HepG2 (cell line): ENCODE results near the gene FCHO1. TPM values are rescaled to one million over a fixed set of nuclear protein-coding genes. Genes with fewer than 3 reads are reported as not detected.
A peak's percentile ranks its signal among the peaks of the same experiment; 100 is the strongest.

Source experiments
- FOSL2 ChIP-seq: sonication (generic); formaldehyde crosslinking; IDR thresholded peaks from 2 replicates; pipeline ENCODE4 v1.4.0; 2020; ENCODE audit warnings: missing genetic modification reagents
- GLI4 ChIP-seq: sonication (generic); formaldehyde crosslinking; IDR thresholded peaks from 2 replicates; pipeline ENCODE4 v1.5.1; 2020; ENCODE audit warnings: missing genetic modification reagents, mild to moderate bottlenecking, moderate library complexity, borderline replicate concordance
- KDM4B ChIP-seq: sonication (generic); formaldehyde crosslinking; IDR thresholded peaks from 2 replicates; pipeline ENCODE4 v1.4.0; 2020; ENCODE audit warnings: missing genetic modification reagents
- SSRP1 ChIP-seq: IDR thresholded peaks from 2 replicates; pipeline ENCODE4 v1.6.1; 2016; ENCODE audit warnings: control low read depth
- SUZ12 ChIP-seq: fragments of 150-350 bp; IDR thresholded peaks from 2 replicates; pipeline ENCODE4 v1.6.1; 2014; ENCODE audit warnings: low read depth, low read length
- TEAD2 ChIP-seq: sonication (generic); formaldehyde crosslinking; IDR thresholded peaks from 2 replicates; pipeline ENCODE4 v1.9.0; 2021; ENCODE audit warnings: missing genetic modification reagents
- ZFP62 ChIP-seq: sonication (generic); formaldehyde crosslinking; IDR thresholded peaks from 2 replicates; pipeline ENCODE4 v1.4.0; 2020; ENCODE audit warnings: missing genetic modification reagents
- ZNF12 ChIP-seq: sonication (generic); formaldehyde crosslinking; IDR thresholded peaks from 2 replicates; pipeline ENCODE4 v1.5.0; 2020; ENCODE audit warnings: missing genetic modification reagents
- ZNF205 ChIP-seq: IDR thresholded peaks from 2 replicates; pipeline ENCODE4 v1.6.1; 2018; ENCODE audit warnings: missing biosample characterization, missing genetic modification reagents
- ZNF274 ChIP-seq: sonication (generic); formaldehyde crosslinking; IDR thresholded peaks from 2 replicates; pipeline ENCODE4 v1.5.1; 2020; ENCODE audit warnings: mild to moderate bottlenecking, missing genetic modification reagents
- ZNF619 ChIP-seq: sonication (generic); formaldehyde crosslinking; IDR thresholded peaks from 2 replicates; pipeline ENCODE4 v1.4.0; 2020; ENCODE audit warnings: mild to moderate bottlenecking, missing genetic modification reagents
- ZNF777 ChIP-seq: sonication (generic); formaldehyde crosslinking; IDR thresholded peaks from 2 replicates; pipeline ENCODE4 v1.4.0; 2020; ENCODE audit warnings: missing genetic modification reagents
- polyA plus RNA-seq, 8 experiments: library from polyadenylated mRNA; depleted of rRNA in 3 of 8; stranded (reverse) in 7 of 8; unstranded in 1 of 8; fragments of >200 nt; fragmentation: Illumina TruSeq in 4 of 8; extraction: Trizol in 4 of 8; gene quantifications; 2 replicates each; pipeline versions ENCODE4 v1.2.1 to v1.2.3, GENCODE V29; 2011 to 2016; ENCODE audit warnings: low read depth in 4 of 8, missing spikeins in 1 of 8, mixed read lengths in 1 of 8; ENCODE audit not compliant: insufficient read depth in 1 of 8
- total RNA-seq, 5 experiments: library from RNA; depleted of rRNA; stranded (reverse); fragments of >200 nt; fragmentation: Illumina TruSeq; extraction: Trizol; gene quantifications; 2 replicates each; pipeline ENCODE4 v1.2.3, GENCODE V29; 2016; ENCODE audit warnings: low read depth in 1 of 5
- TF ChIP-seq, protein P1 (sequence below): sonication (generic); formaldehyde crosslinking; IDR thresholded peaks from 2 replicates; pipeline ENCODE4 v1.5.0; 2020; ENCODE audit warnings: missing genetic modification reagents, mild to moderate bottlenecking, borderline replicate concordance
- TF ChIP-seq, protein P2 (sequence below): fragments of 450-650 bp; IDR thresholded peaks from 2 replicates; pipeline ENCODE4 v1.6.1; 2017
- TF ChIP-seq, protein P3 (sequence below): sonication (generic); formaldehyde crosslinking; IDR thresholded peaks from 2 replicates; pipeline ENCODE4 v1.8.1; 2023; ENCODE audit warnings: mild to moderate bottlenecking, missing genetic modification reagents, borderline replicate concordance
- TF ChIP-seq, protein P4 (sequence below): sonication (generic); formaldehyde crosslinking; IDR thresholded peaks from 2 replicates; pipeline ENCODE4 v1.4.0; 2020; ENCODE audit warnings: missing genetic modification reagents
- TF ChIP-seq, protein P5 (sequence below): IDR thresholded peaks from 2 replicates; pipeline ENCODE4 v1.6.1; 2016
- TF ChIP-seq, protein P6 (sequence below), 2 experiments: sonication (generic) in 1 of 2; formaldehyde crosslinking in 1 of 2; IDR thresholded peaks; 2 replicates each; pipeline versions ENCODE4 v1.5.1 to v1.6.1; 2011 to 2020; ENCODE audit warnings: borderline replicate concordance in 1 of 2, low read depth in 1 of 2, low read length in 1 of 2, mild to moderate bottlenecking in 1 of 2, missing genetic modification reagents in 1 of 2, moderate library complexity in 1 of 2
- TF ChIP-seq, protein P7 (sequence below): sonication (generic); formaldehyde crosslinking; IDR thresholded peaks from 2 replicates; pipeline ENCODE4 v1.8.1; 2022; ENCODE audit warnings: low read depth, mild to moderate bottlenecking, missing genetic modification reagents

The FCHO1 gene
- total and polyA plus RNA-seq, 2 of the 13 experiments (the other 11 are each of a cell fraction or from before 2014, with no cell fraction given), result 1.3 to 3.1 TPM

DNA sequence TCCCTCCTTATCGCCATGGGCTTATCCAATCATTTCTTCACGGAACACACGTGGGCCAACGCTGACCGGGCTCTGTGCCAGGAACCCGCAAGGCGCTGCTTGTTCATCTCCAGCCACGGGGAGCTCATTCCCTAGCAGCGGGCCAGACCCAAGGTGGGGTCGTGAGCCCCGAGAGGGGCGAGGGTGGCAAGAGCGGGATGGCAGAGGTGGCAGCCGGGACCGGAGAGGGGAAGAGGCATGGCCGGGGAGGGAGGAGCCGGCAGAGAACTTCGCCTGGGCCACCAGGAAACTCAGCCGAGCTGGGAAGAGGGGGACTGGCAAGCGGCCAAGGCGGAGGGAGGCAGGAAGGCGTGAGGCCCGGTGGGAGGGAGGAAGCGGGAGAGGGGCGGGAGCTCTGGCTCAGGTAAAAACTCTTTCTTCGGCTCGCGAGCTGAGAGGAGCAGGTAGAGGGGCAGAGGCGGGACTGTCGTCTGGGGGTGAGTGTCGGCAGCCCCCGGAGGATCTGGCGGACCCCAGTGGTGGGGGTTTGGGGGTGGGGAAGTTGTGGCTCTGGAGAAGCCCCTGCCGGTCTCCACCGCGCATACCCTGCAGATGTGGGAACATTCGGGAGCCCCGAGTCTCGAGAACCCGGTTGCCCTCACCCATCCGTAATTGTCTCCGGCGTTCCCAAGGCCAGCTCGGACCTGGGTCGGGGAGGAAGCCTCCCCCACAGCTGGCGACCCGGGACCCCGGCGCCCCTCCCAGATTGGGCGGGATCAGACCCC is 43.6 kb downstream of the FCHO1 start, which contains the start of gene B3GNT3 (continued):
- no peak for TF ChIP-seq TEAD2 (CRISPR knock-in tag)
- TF ChIP-seq SUZ12, result no peak
- no peak; the same call in 1 of the 2 replicates for TF ChIP-seq FOSL2 (CRISPR knock-in tag)
- TF ChIP-seq, protein P1, sequence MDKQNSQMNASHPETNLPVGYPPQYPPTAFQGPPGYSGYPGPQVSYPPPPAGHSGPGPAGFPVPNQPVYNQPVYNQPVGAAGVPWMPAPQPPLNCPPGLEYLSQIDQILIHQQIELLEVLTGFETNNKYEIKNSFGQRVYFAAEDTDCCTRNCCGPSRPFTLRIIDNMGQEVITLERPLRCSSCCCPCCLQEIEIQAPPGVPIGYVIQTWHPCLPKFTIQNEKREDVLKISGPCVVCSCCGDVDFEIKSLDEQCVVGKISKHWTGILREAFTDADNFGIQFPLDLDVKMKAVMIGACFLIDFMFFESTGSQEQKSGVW (CRISPR knock-in tag), result no peak
- TF ChIP-seq, protein P2, sequence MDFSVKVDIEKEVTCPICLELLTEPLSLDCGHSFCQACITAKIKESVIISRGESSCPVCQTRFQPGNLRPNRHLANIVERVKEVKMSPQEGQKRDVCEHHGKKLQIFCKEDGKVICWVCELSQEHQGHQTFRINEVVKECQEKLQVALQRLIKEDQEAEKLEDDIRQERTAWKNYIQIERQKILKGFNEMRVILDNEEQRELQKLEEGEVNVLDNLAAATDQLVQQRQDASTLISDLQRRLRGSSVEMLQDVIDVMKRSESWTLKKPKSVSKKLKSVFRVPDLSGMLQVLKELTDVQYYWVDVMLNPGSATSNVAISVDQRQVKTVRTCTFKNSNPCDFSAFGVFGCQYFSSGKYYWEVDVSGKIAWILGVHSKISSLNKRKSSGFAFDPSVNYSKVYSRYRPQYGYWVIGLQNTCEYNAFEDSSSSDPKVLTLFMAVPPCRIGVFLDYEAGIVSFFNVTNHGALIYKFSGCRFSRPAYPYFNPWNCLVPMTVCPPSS, result no peak
- TF ChIP-seq, protein P3, sequence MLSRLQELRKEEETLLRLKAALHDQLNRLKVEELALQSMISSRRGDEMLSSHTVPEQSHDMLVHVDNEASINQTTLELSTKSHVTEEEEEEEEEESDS (CRISPR knock-in tag), result no peak
- no peak for TF ChIP-seq ZNF12 (CRISPR knock-in tag)
- TF ChIP-seq, protein P4, sequence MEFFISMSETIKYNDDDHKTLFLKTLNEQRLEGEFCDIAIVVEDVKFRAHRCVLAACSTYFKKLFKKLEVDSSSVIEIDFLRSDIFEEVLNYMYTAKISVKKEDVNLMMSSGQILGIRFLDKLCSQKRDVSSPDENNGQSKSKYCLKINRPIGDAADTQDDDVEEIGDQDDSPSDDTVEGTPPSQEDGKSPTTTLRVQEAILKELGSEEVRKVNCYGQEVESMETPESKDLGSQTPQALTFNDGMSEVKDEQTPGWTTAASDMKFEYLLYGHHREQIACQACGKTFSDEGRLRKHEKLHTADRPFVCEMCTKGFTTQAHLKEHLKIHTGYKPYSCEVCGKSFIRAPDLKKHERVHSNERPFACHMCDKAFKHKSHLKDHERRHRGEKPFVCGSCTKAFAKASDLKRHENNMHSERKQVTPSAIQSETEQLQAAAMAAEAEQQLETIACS (CRISPR knock-in tag), result no peak
- no peak for TF ChIP-seq ZNF205 (CRISPR knock-in tag)
- TF ChIP-seq ZNF619 (CRISPR knock-in tag), result no peak
- TF ChIP-seq ZFP62 (CRISPR knock-in tag), result no peak
- no peak for TF ChIP-seq ZNF777 (CRISPR knock-in tag)
- TF ChIP-seq KDM4B (CRISPR knock-in tag), result no peak
- no peak for TF ChIP-seq SSRP1 (CRISPR knock-in tag)
- no peak for TF ChIP-seq GLI4
- peak; percentile 58; the same call in 1 of the 2 replicates for TF ChIP-seq ZNF274
- TF ChIP-seq, protein P5, sequence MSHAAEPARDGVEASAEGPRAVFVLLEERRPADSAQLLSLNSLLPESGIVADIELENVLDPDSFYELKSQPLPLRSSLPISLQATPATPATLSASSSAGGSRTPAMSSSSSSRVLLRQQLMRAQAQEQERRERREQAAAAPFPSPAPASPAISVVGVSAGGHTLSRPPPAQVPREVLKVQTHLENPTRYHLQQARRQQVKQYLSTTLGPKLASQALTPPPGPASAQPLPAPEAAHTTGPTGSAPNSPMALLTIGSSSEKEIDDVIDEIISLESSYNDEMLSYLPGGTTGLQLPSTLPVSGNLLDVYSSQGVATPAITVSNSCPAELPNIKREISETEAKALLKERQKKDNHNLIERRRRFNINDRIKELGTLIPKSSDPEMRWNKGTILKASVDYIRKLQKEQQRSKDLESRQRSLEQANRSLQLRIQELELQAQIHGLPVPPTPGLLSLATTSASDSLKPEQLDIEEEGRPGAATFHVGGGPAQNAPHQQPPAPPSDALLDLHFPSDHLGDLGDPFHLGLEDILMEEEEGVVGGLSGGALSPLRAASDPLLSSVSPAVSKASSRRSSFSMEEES (CRISPR knock-in tag), result 0 out of 2 replicates have a peak, but pooled peaks have one; percentile 10
- TF ChIP-seq, protein P6, sequence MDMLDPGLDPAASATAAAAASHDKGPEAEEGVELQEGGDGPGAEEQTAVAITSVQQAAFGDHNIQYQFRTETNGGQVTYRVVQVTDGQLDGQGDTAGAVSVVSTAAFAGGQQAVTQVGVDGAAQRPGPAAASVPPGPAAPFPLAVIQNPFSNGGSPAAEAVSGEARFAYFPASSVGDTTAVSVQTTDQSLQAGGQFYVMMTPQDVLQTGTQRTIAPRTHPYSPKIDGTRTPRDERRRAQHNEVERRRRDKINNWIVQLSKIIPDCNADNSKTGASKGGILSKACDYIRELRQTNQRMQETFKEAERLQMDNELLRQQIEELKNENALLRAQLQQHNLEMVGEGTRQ (IDR thresholded peaks at IDR 0.05; ENCODE audit: low read depth, low read length), result no peak; the same call in 1 of the 2 replicates
- TF ChIP-seq, protein P6 (CRISPR knock-in tag; IDR thresholded peaks at IDR 0.05; ENCODE audit: borderline replicate concordance), result no peak
- TF ChIP-seq, protein P7, sequence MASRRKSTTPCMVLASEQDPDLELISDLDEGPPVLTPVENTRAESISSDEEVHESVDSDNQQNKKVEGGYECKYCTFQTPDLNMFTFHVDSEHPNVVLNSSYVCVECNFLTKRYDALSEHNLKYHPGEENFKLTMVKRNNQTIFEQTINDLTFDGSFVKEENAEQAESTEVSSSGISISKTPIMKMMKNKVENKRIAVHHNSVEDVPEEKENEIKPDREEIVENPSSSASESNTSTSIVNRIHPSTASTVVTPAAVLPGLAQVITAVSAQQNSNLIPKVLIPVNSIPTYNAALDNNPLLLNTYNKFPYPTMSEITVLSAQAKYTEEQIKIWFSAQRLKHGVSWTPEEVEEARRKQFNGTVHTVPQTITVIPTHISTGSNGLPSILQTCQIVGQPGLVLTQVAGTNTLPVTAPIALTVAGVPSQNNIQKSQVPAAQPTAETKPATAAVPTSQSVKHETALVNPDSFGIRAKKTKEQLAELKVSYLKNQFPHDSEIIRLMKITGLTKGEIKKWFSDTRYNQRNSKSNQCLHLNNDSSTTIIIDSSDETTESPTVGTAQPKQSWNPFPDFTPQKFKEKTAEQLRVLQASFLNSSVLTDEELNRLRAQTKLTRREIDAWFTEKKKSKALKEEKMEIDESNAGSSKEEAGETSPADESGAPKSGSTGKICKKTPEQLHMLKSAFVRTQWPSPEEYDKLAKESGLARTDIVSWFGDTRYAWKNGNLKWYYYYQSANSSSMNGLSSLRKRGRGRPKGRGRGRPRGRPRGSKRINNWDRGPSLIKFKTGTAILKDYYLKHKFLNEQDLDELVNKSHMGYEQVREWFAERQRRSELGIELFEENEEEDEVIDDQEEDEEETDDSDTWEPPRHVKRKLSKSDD (CRISPR knock-in tag), result no peak
